ENCODE data around the gene DDAH2. TPM values are rescaled to one million over a fixed set of nuclear protein-coding genes. Genes with fewer than 3 reads are reported as not detected.

Gene DDAH2
- total RNA-seq, 1 experiment from 2014 or later: 43.4 TPM

- Histone ChIP-seq H3K4me2 (ENCODE audit: low read length) (no peak overlapping the region), H3K27ac (ENCODE audit: low read depth, low read length) (no peak overlapping the region), H3K9ac (ENCODE audit: low read length) (no peak overlapping the region), H3K9me3 (ENCODE audit: control insufficient read depth in 1 of 2, insufficient read depth in 1 of 2, low read depth in 1 of 2, low read length in 2 of 2) (no peaks in the 10 kb centered on the region), H3K27me3 (ENCODE audit: insufficient read depth, low read length) (no peaks in the 10 kb centered on the region), H4K20me1 (ENCODE audit: insufficient read depth) (no peaks in the 10 kb centered on the region), H2AFZ (ENCODE audit: low read depth, low read length, poor library complexity, severe bottlenecking) (no peak overlapping the region), H3K36me3 (ENCODE audit: control insufficient read depth in 1 of 2, insufficient read depth in 2 of 2, low read length in 2 of 2) (no peaks in the 10 kb centered on the region), H3K9me2 (ENCODE audit: insufficient read depth) (no peaks in the 10 kb centered on the region), H3K4me3 (replicated peaks in 1 of 2; ENCODE audit: low read depth in 1 of 2, low read length in 2 of 2) (no peak overlapping the region), H3K79me2 (ENCODE audit: insufficient read depth, low read length) (no peaks in the 10 kb centered on the region), H3K4me1 (ENCODE audit: control insufficient read depth in 1 of 2, insufficient read depth in 2 of 2, low read length in 2 of 2) (peaks cover 14 to 38% of the 10 kb centered on the region in 2 experiments; a peak in 3 of 4 replicates)
- ATAC-seq: no peak
- ChIA-PET CTCF (no interaction called here), POLR2A (no interaction called here), RAD21 (ENCODE audit: low non-redundant PET in 1 of 2, low total read pairs in 2 of 2, uncharacterized antibody in 2 of 2, unreplicated experiment in 2 of 2) (no interaction called here)
- DNase-seq (ENCODE audit: low read depth, low spot score): no peak
- intact Hi-C loops (cut with micrococcal nuclease): no loop called here
- no TSS peak for BruUV-seq (replicated peaks)
- no peak for TF ChIP-seq TCF7L2 (IDR thresholded peaks at IDR 0.05; ENCODE audit: borderline replicate concordance, extremely low read depth, insufficient read depth, insufficient read length)
- TF ChIP-seq EZH2 (IDR thresholded peaks at IDR 0.05): no peak
Observed at GRCh38 chr6:31767096-31767645, 38.1 kb upstream of the DDAH2 start.

- ATAC-seq (no peak), DNase-seq (ENCODE audit: low read depth, low spot score) (no peak)
- H3K36me3 ChIP-seq (ENCODE audit: control insufficient read depth in 1 of 2, insufficient read depth in 2 of 2, low read length in 2 of 2): peaks cover 0 to 5% of the 10 kb centered on the region in 2 experiments; a peak in 1 of 4 replicates
- no TSS peak for BruUV-seq (replicated peaks)
- no peaks in the 10 kb centered on the region for H4K20me1 ChIP-seq (ENCODE audit: insufficient read depth)
- peaks cover 12 to 35% of the 10 kb centered on the region in 2 experiments; a peak in 3 of 4 replicates for H3K4me1 ChIP-seq (ENCODE audit: control insufficient read depth in 1 of 2, insufficient read depth in 2 of 2, low read length in 2 of 2)
- CTCF ChIA-PET: interaction anchor here (0.9 kb wide), 1 partner anchor 64 kb away, joined by 5 read pairs; no protein-coding TSS in a partner anchor
- POLR2A ChIA-PET: no interaction called here
- no peak overlapping the region for H3K4me3 ChIP-seq (replicated peaks in 1 of 2; ENCODE audit: low read depth in 1 of 2, low read length in 2 of 2)
- no peak overlapping the region for H3K9ac ChIP-seq (ENCODE audit: low read length)
- H3K9me3 ChIP-seq (ENCODE audit: control insufficient read depth in 1 of 2, insufficient read depth in 1 of 2, low read depth in 1 of 2, low read length in 2 of 2): no peaks in the 10 kb centered on the region
- H3K4me2 ChIP-seq (ENCODE audit: low read length): no peak overlapping the region
- TF ChIP-seq ELF1 (IDR thresholded peaks at IDR 0.05; ENCODE audit: borderline replicate concordance, low read depth) (no peak), TCF7L2 (IDR thresholded peaks at IDR 0.05; ENCODE audit: borderline replicate concordance, extremely low read depth, insufficient read depth, insufficient read length) (no peak), CEBPB (IDR thresholded peaks at IDR 0.05; ENCODE audit: low read depth) (no peak), ZFX (IDR thresholded peaks at IDR 0.05) (no peak), RAD21 (IDR thresholded peaks at IDR 0.05; ENCODE audit: low read depth) (no peak), EZH2 (IDR thresholded peaks at IDR 0.05) (no peak), YY1 (IDR thresholded peaks at IDR 0.05; ENCODE audit: extremely low read depth, insufficient replicate concordance, low read depth, low read length) (no peak)
- no peak overlapping the region for H2AFZ ChIP-seq (ENCODE audit: low read depth, low read length, poor library complexity, severe bottlenecking)
- no peaks in the 10 kb centered on the region for H3K79me2 ChIP-seq (ENCODE audit: insufficient read depth, low read length)
- H3K9me2 ChIP-seq (ENCODE audit: insufficient read depth): no peaks in the 10 kb centered on the region
- RAD21 ChIA-PET (ENCODE audit: low non-redundant PET in 1 of 2, low total read pairs in 2 of 2, uncharacterized antibody in 2 of 2, unreplicated experiment in 2 of 2): no interaction called here
- H3K27ac ChIP-seq (ENCODE audit: low read depth, low read length): no peak overlapping the region; the same call in 1 of the 2 replicates
- intact Hi-C loops (cut with micrococcal nuclease): no loop called here
- H3K27me3 ChIP-seq (ENCODE audit: insufficient read depth, low read length): no peaks in the 10 kb centered on the region
Observed at GRCh38 chr6:31765910-31766794, 37.1 kb upstream of the DDAH2 start.
